CD4-positive, alpha-beta T cell treated with Interferon alpha-2 for 1 hour (primary cell): ENCODE data around the gene TUBGCP2.

Experiments used
- DNase-seq, 2 donors: peaks; one replicate each; pipeline ENCODE4 v3.0.0-alpha.2; 2020 to 2022

TUBGCP2 gene, protein sequence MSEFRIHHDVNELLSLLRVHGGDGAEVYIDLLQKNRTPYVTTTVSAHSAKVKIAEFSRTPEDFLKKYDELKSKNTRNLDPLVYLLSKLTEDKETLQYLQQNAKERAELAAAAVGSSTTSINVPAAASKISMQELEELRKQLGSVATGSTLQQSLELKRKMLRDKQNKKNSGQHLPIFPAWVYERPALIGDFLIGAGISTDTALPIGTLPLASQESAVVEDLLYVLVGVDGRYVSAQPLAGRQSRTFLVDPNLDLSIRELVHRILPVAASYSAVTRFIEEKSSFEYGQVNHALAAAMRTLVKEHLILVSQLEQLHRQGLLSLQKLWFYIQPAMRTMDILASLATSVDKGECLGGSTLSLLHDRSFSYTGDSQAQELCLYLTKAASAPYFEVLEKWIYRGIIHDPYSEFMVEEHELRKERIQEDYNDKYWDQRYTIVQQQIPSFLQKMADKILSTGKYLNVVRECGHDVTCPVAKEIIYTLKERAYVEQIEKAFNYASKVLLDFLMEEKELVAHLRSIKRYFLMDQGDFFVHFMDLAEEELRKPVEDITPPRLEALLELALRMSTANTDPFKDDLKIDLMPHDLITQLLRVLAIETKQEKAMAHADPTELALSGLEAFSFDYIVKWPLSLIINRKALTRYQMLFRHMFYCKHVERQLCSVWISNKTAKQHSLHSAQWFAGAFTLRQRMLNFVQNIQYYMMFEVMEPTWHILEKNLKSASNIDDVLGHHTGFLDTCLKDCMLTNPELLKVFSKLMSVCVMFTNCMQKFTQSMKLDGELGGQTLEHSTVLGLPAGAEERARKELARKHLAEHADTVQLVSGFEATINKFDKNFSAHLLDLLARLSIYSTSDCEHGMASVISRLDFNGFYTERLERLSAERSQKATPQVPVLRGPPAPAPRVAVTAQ

DNA sequence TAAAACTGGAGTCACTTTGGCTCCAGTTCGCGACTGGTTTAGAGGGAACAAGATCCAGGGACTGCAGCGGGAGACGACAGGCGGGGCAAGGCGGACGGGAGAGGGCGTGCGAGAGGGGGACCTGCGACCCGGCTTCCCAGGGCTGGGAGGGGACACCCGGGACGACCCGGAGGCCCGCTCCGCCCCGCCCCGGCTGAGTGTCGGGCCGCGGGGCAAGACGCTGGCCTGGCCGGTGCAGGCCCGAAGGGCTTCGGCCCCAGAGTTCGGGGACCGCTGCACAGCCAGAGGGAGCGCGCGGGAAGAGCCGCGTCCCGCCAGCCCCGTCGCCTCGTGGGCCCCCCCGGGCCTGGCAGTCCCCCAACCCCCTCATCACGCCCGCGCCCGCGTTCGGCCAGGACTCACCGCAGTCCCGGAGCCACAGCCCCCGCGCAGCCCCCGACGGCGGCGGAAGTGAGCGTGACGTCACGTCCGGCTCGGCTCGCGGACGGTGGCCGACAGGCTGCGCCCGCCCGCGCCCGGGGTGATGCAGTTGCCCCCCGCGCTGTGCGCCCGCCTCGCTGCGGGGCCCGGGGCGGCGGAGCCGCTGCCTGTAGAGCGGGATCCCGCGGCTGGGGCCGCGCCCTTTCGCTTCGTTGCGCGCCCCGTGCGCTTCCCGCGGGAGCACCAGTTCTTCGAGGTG, at the start of gene TUBGCP2, which contains the start of gene ZNF511:
Gene TUBGCP2 (minus strand): TSS at position 452 of the 679 bp plus-strand sequence. CDS start 5,931 bp downstream, outside the sequence.
Gene ZNF511 (plus strand): TSS at position 494 of the 679 bp plus-strand sequence. CDS start 30 bp downstream, at position 524.
- DNase-seq, result peak; percentile 88 to 94

DNA sequence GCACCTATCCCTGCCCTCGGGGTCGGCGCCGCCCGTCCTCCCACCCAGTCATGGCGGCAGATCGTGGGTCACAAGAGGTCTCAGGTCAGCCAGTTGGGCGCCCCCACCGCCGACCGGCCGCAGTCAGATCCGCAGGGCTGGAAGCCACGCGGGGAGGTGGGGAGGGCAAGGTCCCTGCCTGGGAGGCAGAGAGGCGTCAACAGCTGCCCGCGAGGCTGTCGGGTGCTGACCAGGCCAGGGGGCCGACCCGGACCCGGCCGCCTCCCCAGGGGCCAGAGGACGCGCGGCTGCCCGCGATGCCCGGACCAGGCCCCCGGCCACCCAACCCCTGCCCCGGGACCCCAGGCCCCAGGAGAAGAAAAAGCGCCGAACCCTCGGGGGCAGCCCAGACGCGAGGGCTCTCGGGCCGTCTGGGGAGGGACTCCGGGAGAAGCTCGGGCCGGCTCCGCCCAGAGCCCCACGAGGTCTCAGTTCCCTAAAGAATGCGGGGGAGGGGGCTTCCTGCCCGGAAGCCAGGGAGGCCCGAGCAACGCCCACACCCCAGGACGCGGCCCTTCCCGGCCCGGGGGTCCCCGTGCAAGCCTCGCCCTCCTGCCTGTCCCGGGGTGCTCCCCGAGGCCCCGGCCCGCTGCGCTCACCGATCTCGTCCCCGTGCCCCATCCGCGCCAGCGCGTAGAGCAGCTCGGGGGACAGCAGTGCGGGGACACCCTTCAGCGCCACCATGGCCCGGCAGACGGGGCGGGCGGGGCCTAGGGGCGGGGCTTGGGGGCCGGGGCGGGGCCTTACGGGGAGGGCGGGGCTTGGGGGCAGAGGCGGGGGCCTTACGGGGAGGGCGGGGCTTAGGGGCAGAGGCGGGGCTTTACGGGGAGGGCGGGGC, 48.9 kb upstream of the TUBGCP2 start, which contains the start of gene FUOM:
Gene FUOM (minus strand): TSS at position 735 of the 877 bp plus-strand sequence. CDS start 12 bp downstream, at position 723.
- peak; percentile 78 to 84 for DNase-seq

GRCh38 chr10:133356549-133357284, 48.0 kb upstream of the TUBGCP2 start:
- no peak for DNase-seq

GRCh38 chr10:133355991-133356390, 47.3 kb upstream of the TUBGCP2 start:
- no peak for DNase-seq

- no peak for DNase-seq
Observed at GRCh38 chr10:133355266-133355665, 46.6 kb upstream of the TUBGCP2 start.

- DNase-seq, result no peak
Observed at GRCh38 chr10:133354672-133355240, 46.1 kb upstream of the TUBGCP2 start.

- DNase-seq, result no peak
Observed at GRCh38 chr10:133353988-133354605, 45.4 kb upstream of the TUBGCP2 start.

DNA sequence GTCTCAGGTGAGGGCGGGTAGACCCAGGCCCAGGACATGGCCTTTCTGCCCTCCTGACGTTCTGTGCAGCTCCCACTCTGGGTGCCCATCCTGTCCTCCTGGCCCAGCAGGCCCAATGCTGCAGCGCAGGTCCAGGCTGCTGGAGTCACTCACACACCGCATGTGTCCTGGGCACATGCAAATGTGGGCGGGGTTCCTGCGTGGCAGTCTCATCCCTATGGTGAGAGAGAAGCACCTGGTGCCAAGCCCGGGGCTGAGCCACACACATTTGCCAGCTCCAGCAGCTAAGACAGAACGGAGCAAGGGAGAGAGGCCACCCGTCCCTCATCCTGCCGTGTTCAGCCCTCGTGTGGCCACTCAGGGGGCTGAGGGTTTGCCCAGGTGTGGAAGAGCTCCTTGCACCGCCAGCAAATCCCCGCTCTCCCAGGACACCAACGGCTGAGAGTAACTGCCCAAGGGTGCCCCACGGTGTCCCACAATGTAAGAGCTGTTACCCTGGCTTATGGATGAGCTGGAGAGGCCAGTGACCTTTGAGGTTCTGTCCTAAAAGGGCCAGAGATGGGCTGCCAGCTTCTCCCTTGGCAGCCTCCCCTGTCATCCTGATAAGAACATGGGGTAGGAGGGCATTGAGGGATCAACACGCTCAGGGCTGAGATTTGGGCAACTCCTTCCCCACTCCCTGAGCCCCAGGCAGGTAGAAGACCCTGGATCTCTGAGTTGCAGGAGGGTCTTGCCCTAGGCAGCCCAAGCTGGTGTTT, 44.7 kb upstream of the TUBGCP2 start:
- no peak for DNase-seq

GRCh38 chr10:133351408-133352318, 43.0 kb upstream of the TUBGCP2 start:
- DNase-seq, result no peak

DNA sequence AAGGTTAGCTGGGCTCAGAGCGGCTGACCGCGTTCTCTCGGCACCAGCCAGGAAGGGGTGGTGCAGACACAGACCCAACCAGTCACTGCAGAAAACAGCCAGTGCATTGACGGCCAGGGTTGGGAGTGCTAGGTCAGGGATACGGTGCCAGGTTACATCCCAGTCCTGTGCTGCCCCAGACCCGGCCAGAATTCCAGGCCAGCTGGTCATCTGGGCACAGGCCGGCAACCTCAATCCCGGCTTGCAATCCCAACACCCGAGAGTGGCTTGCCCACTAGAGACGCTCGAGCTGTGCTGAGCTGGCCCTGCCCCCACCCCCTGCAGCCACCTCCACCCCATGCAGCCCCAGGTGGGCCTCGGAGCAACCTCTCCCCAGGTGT, 42.3 kb upstream of the TUBGCP2 start:
- no peak for DNase-seq

DNA sequence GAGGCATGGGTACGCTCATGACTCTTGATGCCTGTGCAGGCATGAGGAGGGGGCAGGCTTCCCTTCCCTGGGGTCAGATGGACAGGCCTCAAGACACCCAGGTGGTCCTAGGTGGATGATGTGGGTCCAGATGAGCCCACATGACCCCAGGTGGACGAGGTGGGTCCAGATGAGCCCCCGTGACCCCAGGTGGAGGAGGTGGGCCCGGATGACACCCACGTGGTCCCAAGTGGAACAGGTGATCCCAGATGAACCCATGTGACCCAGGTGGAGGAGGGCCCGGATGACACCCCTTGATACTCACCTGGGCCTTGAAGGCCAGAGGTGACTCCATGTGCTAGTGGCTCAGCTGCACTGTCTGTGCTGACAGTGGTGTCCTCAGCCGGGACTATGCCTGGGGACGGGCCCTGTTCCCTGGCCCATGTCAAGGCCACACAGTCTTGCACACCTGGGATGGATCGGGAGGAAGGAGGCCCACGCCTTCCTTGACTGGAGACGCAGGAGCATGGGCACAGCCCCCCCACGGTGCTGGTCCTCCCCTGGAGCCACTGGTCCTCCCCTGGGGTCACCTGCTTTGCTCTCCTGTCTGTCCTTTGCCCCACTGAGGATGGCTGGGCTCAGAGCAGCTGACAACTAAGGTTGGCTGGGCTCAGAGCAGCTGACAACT, 41.7 kb upstream of the TUBGCP2 start:
- DNase-seq, result no peak

GRCh38 chr10:133349577-133350011, 40.9 kb upstream of the TUBGCP2 start:
- DNase-seq, result no peak

- DNase-seq, result no peak
Observed at GRCh38 chr10:133349160-133349568, 40.5 kb upstream of the TUBGCP2 start.

GRCh38 chr10:133347710-133348517, 39.2 kb upstream of the TUBGCP2 start:
- DNase-seq, result no peak

- DNase-seq, result no peak
Observed at GRCh38 chr10:133346413-133346812, 37.7 kb upstream of the TUBGCP2 start.

- DNase-seq, result no peak
Observed at GRCh38 chr10:133344236-133344635, 35.6 kb upstream of the TUBGCP2 start.

DNA sequence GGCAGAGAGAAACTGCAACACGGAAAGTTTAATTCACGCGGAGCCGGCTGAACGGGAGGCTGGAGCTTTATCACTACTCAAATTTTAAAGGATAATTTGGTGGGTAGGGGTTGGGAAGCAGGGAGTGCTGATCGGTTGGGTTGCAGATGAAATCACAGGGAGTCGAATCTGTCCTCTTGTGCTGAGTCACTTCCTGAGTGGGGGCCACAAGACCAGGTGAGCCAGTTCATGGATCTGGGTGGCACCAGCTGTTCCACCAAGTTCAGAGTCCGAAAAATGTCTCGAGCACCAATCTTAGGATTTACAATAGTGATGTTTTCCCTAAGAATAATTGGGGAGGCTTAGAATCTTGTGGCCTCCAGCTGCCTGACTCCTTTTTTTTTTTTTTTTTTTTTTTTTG, 34.9 kb upstream of the TUBGCP2 start:
- DNase-seq, result no peak
